Head of caudate nucleus (tissue), 42 donors: Measurements from ENCODE around the gene CYP4F11.
"Not testable (repeated sequence)": the region's sequence is repeated elsewhere in the genome, so short reads cannot be mapped to it uniquely, and the experiment has no call there.

Source experiments
- DNase-seq, 42 donors: peaks; one replicate each; pipeline versions ENCODE4 v3.0.0 to v3.0.0-alpha.2; 2020 to 2021; ENCODE audit warnings: mixed read lengths in 7 of 42
- intact Hi-C: fragments of 100-400 bp; cut with DNase I; formaldehyde crosslinking; loops from one replicate; pipeline ENCODE4 v1.15.0; 2022

Gene CYP4F11

GRCh38 chr19:15892012-15892411 is 42.3 kb downstream of the CYP4F11 start:
- DNase-seq: no peak
- intact Hi-C loops: no loop called here

DNA sequence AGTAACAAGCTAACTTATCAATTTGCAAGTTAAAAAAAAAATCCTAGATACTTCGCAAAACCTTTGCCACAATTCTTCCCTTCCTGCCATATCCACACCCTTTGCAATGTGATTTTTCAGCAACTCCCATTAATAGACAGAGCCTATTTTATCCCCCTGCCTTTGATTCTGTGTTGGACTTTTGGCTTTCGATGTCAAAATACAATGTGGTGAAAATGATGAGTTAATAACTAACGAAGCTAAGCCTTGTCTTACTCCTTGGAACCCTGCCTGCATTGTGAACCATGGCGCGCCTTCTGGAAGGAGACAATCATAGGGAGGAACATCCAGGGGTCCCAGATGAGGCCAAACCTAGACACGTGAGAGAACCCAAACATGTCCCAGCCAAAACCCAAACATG is 42.9 kb downstream of the CYP4F11 start:
- intact Hi-C loops: no loop called here
- DNase-seq: no peak

DNA sequence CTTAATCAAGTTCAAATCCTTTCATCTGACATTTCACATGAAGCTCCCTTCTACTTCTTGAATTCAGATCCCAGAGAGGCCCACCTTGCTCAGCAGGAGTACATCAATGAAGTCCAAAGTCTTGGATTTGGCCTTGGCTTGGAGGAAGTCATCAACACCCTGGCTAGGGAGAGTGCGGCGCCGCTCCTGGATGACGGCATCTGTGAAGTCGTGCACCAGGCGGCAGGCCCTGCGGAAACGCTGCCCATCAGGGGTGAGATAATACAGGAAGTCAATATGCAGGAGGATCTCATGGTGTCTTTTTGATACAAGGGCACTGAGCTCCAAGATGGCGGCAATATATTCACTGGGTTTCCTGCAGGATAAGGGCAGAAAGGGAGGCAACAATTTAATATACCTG is 45.0 kb downstream of the CYP4F11 start:
- intact Hi-C loops, DNase-seq: not testable (repeated sequence)

DNA sequence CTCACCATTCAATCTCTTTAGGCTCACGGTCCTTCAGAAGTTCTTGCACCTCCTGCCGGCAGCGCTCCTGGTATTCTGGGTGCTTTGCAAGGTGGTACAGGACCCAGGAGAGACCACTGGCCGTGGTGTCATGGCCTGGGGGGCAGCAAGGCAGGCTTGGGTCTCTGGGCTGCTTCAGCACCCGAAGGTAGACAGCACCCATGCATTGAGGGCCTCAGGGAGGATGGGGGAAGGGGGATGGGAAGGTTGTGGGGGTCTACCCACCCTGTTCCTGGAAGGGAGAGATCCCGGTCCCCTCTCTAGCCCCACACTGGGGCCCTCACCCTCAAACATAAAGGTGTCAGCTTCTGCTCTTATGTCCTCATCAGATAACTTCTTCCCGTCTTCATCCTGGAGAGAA is 48.4 kb downstream of the CYP4F11 start:
- DNase-seq: no peak
- intact Hi-C loops: no loop called here

GRCh38 chr19:15885167-15885566 is 49.2 kb downstream of the CYP4F11 start:
- intact Hi-C loops: no loop called here
- no peak for DNase-seq

DNA sequence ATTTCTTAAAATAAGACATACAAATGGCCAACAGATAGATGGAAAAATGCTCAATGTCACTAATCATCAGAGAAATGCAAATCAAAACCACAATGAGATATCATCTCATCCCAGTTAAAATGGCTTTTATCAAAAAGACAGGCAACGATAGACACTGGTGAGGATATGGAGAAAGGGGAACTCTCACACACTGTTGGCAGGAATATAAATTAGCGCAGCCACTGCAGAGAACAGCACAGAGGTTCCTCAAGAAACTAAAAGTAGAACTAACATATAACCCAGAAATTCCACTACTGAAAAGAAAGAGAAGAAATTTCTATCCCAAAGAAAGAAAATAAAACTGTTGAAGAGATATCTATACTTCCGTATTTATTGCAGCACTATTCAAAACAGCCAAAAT is 51.0 kb downstream of the CYP4F11 start:
- DNase-seq, intact Hi-C loops: not testable (repeated sequence)

DNA sequence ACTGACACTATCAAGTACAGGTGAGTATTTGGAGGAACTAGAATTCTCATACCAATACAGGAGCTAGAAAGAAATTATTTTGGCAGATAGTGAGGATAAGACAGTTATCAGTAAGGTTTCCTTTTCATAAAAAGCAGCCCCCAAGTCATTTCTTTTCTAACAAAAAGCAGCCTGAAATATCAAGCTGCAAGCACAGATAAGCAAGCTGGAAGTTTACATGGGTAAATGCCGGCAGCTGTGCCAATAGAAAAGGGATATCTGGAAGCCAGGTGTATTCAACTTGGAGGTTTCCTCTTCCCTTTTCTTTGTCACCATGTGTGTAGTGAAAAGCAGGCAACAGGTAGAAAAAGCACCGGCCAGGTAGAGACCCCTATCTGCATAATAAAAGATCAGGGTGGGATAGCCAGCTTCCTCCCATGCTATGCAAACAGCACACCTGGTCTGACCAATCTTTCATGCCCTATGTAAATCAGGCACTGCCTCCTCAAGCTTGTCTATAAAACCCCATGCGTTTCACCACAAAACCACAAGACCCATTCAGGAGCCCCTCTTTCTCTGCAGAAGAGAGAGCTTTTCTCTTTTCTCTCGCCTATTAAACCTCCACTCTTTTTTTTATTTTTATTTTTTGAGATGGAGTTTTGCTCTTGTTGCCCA is 59.4 kb downstream of the CYP4F11 start:
- intact Hi-C loops: no loop called here
- no peak for DNase-seq

DNA sequence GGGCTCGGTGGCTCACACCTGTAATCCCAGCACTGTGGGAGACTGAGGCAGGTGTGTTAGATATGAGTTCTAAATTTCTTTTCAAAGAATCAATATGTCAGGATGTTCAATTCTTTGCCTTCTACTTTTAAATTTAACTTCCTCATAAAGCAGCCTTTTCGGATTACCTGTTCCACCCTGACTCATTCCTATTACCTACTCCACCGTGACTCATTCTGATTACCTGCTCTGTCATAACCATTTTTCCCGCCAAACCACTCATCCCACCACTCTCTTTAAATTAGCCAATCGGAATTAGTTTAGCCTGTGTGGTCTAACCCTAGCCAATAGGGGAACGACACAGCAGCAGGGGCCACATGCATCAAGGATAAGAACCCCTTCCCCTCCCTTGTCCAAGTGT is 60.6 kb downstream of the CYP4F11 start:
- intact Hi-C loops, DNase-seq: not testable (repeated sequence)

- no peak for DNase-seq
- intact Hi-C loops: no loop called here
Measured at GRCh38 chr19:15871570-15871969, 62.8 kb downstream of the CYP4F11 start.

GRCh38 chr19:15869873-15870272 is 64.5 kb downstream of the CYP4F11 start:
- intact Hi-C loops: no loop called here
- DNase-seq: no peak

DNA sequence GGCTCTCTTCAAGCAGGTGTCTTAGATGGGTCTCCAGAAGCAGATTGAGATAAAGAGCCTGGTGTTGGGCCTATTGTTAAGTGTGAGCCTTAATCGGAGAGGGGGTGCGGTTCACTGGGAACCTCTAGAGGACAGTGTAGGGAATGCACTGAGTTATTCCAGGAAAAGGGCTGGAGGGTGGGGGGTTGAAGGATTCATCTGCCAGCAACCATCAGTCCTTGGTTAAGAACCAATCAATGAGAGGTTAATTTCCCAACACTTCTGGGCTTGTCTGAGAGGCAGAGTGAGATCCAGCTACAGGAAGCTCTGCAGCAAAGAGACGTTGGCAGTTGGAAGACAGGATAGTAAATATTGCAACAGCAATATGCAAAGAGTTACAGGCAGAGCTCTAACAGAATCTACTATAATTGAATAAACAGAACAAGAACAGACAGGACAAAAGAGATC is 65.2 kb downstream of the CYP4F11 start:
- peak in 26 of 42 donors; percentile 9 to 65 (median 23) for DNase-seq
- intact Hi-C loops: no loop called here

GRCh38 chr19:15866636-15867035 is 67.7 kb downstream of the CYP4F11 start:
- DNase-seq: no peak
- intact Hi-C loops: no loop called here

GRCh38 chr19:15864824-15865223 is 69.5 kb downstream of the CYP4F11 start:
- no peak for DNase-seq
- intact Hi-C loops: no loop called here

- intact Hi-C loops: no loop called here
Measured at GRCh38 chr19:15863272-15863671, 71.1 kb downstream of the CYP4F11 start.

GRCh38 chr19:15862444-15862843 is 71.9 kb downstream of the CYP4F11 start:
- DNase-seq: no peak
- intact Hi-C loops: no loop called here

More at GRCh38 chr19:15863272-15863671, 71.1 kb downstream of the CYP4F11 start:
- DNase-seq: no peak
